Stimulated activated CD4-positive, alpha-beta T cell treated with anti-CD3 and anti-CD28 coated beads, Interleukin-1b, Interleukin-23, amount 100 ng/mL, for 4 hours (primary cell): Measurements from ENCODE around the gene CORO1C.
"Not testable (repeated sequence)": the region's sequence is repeated elsewhere in the genome, so short reads cannot be mapped to it uniquely, and the experiment has no call there.

Experiments
- DNase-seq, 2 donors: peaks; one replicate each; pipeline ENCODE4 v3.0.0-alpha.2; 2020; ENCODE audit warnings: low read depth in 2 of 2

The CORO1C gene

GRCh38 chr12:108675792-108676191 lies 55.5 kb downstream of the CORO1C start:
- DNase-seq = no peak

DNA sequence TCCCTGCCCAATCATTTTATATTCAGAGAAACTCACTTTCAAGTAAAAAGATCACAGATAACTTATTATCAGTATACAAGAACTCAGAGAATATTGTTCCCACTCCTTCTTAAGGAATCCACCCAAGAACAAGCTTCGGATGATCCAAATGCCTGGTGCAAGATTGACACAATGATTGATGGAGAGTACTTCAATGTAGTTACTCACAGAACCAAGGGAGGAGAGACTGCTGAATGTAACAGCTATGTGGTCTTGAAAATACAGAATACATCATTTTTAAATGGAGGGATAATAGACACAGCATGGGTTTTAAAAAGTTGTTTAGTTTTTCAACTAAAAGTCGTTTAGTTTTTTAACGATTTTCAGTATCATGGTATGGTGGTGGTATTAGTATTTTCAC lies 59.3 kb downstream of the CORO1C start:
- no peak for DNase-seq

DNA sequence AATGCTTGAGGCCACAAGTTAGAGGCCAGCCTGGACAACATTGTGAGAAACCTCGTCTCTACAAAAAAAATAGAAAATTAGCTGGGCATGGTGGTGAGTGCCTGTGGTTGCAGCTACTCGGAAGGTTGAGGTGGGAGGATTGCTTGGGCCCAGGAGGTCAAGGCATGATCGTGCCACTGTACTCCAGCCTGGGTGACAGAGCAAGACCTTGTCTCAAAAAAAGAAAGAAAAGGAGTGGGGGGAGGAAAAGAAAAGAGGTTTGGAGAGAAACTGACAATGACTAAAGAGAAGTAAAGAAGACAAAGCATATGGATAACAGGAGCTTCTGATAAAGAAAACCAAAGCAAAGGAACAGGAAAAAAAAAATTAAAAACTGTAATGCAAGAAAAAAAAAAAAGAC lies 60.2 kb downstream of the CORO1C start:
- no peak for DNase-seq

GRCh38 chr12:108670066-108670631 lies 61.2 kb downstream of the CORO1C start:
- no peak for DNase-seq

- DNase-seq = no peak
Measured at GRCh38 chr12:108668542-108668941, 62.8 kb downstream of the CORO1C start.

DNA sequence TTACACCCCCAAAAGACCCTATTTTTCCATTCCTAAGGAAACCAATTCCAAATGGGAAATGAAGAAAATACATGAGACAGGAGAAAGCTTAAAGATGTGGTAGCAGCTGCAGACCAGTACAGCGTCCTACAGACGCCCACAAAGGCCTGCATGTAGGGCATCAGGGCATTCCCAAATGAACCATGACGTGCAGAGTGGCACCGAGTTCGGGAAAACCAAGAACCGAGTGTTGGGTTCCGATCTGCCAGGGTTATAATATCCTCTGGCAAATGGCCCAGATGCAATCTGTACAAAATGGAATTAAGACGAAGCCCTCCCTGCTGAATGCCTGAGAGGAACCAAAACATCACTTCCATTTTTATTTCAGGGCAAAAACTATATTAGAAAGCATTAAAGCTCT lies 63.3 kb downstream of the CORO1C start:
- DNase-seq = no peak

DNA sequence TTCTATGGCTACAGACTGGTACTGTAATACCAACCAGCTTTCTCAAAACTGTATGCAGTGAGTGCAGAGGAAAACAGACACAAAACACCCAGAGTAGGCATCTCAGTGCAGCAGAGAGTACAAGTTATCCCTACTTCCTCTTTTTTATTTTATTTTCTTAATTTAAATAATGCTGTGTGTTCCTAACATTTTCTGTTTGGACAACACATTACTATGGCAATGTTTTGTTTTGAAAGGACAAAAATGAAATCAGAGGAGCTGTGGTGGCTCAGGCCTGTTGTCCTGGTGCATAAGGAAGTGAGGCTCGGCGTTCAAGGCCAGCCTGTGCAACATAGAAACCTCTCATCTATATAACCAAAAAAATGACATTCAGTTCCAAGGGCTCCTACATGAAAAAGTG lies 64.0 kb downstream of the CORO1C start:
- no peak for DNase-seq

DNA sequence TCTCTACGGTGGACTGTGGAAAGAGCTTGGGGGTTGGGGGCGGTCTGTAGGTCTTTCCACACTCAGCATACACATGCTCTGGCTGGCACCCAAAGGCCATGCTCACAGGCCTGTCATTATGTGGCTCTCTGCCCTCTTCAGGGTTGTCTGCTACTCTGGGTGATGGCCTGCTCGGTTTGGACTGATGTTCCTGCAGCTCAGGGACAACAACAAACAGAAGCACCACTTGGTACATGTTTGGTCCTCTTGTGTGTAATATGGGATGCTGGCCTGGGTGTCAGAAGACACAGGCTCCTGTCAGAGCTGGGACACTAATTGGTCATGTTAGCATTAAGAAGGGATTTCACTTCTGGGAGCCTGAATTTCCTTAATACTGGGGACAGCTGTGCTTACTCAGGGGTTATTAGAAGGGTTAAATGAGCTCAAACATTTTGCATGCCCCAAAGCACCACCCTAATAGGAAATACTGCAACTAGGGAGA lies 64.9 kb downstream of the CORO1C start:
- DNase-seq = no peak

GRCh38 chr12:108665608-108666202 lies 65.6 kb downstream of the CORO1C start:
- no peak for DNase-seq

DNA sequence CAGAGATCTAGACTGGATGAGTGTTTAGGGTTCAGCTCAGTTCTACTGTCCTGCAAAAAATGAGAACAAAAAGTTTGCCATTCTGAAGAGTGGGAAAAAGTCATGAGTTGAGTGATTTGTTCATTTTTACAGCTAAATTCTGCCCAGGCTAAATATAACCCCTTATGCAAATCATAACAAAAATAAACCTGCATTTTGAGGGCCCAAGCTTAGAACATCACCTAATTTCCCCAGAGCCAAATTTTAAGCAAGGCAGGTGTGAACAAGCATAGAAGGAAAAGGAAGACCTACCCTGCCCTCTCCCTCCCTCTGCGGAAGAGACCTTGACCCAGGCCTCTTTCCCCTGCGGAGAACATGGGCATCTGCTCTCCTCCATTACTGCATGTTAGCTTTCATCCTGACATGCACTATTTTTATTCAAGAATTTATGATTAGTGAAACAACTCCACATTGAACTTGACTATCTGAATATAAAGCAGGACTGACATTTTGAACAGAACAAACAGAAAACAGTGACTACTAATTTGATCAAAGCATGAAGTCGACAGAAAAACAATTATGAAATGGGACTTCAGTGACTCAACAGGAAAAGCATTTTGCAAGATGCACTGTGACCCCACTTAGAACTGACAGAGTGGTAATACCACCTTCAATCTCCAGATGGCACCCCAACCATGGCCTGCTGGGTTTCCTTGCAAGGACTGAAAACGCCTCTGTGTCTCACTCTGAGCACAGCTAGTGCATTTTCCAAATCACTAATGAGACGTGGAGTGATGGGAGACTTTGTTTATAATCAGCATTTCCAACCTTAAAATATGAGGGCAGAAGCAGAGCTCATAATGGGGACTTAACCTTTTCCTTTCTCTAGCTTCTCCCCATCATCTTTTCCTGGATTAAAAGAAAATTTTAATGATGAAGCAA lies 66.7 kb downstream of the CORO1C start:
- DNase-seq = peak; percentile 51 to 80

- DNase-seq = no peak
Measured at GRCh38 chr12:108663324-108664015, 67.8 kb downstream of the CORO1C start.

GRCh38 chr12:108658115-108658514 lies 73.2 kb downstream of the CORO1C start:
- DNase-seq = not testable (repeated sequence)

GRCh38 chr12:108657130-108657745 lies 74.1 kb downstream of the CORO1C start:
- DNase-seq = no peak

DNA sequence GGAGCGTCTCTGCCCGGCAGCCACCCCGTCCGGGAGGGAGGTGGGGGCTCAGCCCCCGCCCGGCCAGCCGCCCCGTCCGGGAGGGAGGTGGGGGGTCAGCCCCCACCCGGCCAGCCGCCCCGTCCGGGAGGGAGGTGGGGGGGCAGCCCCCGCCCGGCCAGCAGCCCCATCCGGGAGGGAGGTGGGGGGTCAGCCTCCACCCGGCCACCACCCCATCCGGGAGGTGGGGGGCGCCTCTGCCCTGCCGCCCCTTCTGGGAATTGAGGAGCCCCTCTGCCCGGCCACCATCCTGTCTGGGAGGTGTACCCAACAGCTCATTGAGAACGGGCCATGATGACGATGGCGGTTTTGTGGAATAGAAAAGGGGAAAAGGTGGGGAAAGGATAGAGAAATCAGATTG lies 75.1 kb downstream of the CORO1C start:
- not testable (repeated sequence) for DNase-seq

- DNase-seq = not testable (repeated sequence)
Measured at GRCh38 chr12:108655812-108656175, 75.5 kb downstream of the CORO1C start.

GRCh38 chr12:108654622-108655021 lies 76.7 kb downstream of the CORO1C start:
- not testable (repeated sequence) for DNase-seq

DNA sequence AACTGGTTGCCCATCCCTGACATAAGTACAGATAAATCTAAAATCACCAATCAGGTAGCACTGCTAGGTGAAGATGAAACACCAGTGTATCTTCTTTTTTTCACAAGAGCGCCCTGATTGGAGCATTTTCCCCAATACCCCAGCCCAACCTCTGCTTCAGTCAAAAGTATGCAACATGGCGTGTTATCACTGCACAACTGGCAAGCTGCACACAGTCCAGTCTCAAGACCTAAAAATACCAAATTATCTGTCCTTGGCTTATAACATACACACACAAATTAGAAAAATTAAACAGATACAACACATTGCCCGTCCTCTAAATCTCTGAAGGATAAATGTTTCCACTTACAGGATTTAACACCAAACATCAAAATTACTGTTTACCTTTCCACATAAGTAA lies 77.4 kb downstream of the CORO1C start:
- no peak for DNase-seq

- no peak for DNase-seq
Measured at GRCh38 chr12:108653082-108653516, 78.2 kb downstream of the CORO1C start.

- DNase-seq = no peak
Measured at GRCh38 chr12:108650083-108650482, 81.2 kb downstream of the CORO1C start.

- DNase-seq = no peak
Measured at GRCh38 chr12:108649669-108650068, 81.6 kb downstream of the CORO1C start.

DNA sequence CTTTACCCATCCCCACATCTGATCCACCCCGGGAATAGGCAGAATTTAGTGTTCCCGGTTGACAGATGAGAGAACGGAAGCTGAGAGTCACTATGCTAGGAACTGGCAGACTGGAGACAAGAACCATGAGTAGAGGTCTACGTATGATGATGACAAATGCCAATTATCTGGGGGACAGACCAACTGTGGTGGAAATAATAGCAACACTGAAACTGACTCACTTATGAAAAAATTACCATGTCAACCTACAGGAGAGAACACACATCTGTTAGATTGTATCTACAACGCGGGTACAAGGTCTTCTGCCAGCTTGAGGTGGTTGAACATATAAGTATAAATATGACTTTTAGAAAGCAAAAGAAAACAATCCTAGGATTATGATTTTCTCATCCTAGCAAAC lies 82.2 kb downstream of the CORO1C start:
- DNase-seq = no peak

- no peak for DNase-seq
Measured at GRCh38 chr12:108648371-108648770, 82.9 kb downstream of the CORO1C start.
